Body of pancreas (tissue), 4 donors: ENCODE results near the gene BCL2.

Experiments used
- POLR2A ChIP-seq, 3 donors: fragments of 450-650 bp; IDR thresholded peaks; one replicate each; pipeline ENCODE4 v1.6.1; 2016; ENCODE audit warnings: antibody characterized with exemption in 3 of 3, mild to moderate bottlenecking in 2 of 3
- TF ChIP-seq, protein P1 (sequence below), 7 experiments: fragments of 450-650 bp in 4 of 7; fragments of 200-600 bp in 3 of 7; sonication (generic) in 3 of 7; IDR thresholded peaks; one replicate each; pipeline ENCODE4 v1.5.1; 2016 to 2019; ENCODE audit warnings: antibody characterized with exemption in 7 of 7

GRCh38 chr18:63303547-63303946 is 16.0 kb downstream of the BCL2 start:
- TF ChIP-seq, protein P1, sequence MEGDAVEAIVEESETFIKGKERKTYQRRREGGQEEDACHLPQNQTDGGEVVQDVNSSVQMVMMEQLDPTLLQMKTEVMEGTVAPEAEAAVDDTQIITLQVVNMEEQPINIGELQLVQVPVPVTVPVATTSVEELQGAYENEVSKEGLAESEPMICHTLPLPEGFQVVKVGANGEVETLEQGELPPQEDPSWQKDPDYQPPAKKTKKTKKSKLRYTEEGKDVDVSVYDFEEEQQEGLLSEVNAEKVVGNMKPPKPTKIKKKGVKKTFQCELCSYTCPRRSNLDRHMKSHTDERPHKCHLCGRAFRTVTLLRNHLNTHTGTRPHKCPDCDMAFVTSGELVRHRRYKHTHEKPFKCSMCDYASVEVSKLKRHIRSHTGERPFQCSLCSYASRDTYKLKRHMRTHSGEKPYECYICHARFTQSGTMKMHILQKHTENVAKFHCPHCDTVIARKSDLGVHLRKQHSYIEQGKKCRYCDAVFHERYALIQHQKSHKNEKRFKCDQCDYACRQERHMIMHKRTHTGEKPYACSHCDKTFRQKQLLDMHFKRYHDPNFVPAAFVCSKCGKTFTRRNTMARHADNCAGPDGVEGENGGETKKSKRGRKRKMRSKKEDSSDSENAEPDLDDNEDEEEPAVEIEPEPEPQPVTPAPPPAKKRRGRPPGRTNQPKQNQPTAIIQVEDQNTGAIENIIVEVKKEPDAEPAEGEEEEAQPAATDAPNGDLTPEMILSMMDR (IDR thresholded peaks at IDR 0.05) = no peak
- no peak for TF ChIP-seq POLR2A (IDR thresholded peaks at IDR 0.05)
